Neuronal stem cell (in vitro differentiated cells): ENCODE results near the gene ALB.

Experiments
- DNase-seq: peaks from one replicate; pipeline ENCODE4 v3.0.0-alpha.2; 2013; ENCODE audit warnings: low spot score
- H2AFZ ChIP-seq: one replicate; pipeline ENCODE4 v1.6.1; 2013; ENCODE audit warnings: mild to moderate bottlenecking, low read length, inconsistent platforms
- H2AK5ac ChIP-seq: 2 replicates; pipeline ENCODE4 v1.6.1; 2013; ENCODE audit warnings: low read depth, mild to moderate bottlenecking, inconsistent platforms, low read length, moderate library complexity, mixed read lengths
- H2BK120ac ChIP-seq: 2 replicates; pipeline ENCODE4 v1.6.1; 2013; ENCODE audit warnings: low read depth, mild to moderate bottlenecking, inconsistent platforms, low read length, moderate library complexity, mixed read lengths
- H2BK12ac ChIP-seq: one replicate; pipeline ENCODE4 v1.6.1; 2013; ENCODE audit warnings: low read length, inconsistent platforms
- H2BK15ac ChIP-seq: 2 replicates; pipeline ENCODE4 v1.6.1; 2013; ENCODE audit warnings: mild to moderate bottlenecking, low read length, inconsistent platforms, mixed read lengths
- H2BK5ac ChIP-seq: one replicate; pipeline ENCODE4 v1.6.1; 2013; ENCODE audit warnings: inconsistent platforms, mild to moderate bottlenecking, low read length, moderate library complexity
- H3K14ac ChIP-seq: one replicate; pipeline ENCODE4 v1.6.1; 2013; ENCODE audit warnings: low read length, inconsistent platforms
- H3K18ac ChIP-seq: 2 replicates; pipeline ENCODE4 v1.6.1; 2013; ENCODE audit warnings: low read length, inconsistent platforms
- H3K23ac ChIP-seq: 2 replicates; pipeline ENCODE4 v1.6.1; 2013; ENCODE audit warnings: low read depth, mild to moderate bottlenecking, mixed read lengths, low read length, inconsistent platforms; ENCODE audit not compliant: poor library complexity
- H3K27ac ChIP-seq: replicated peaks from 3 replicates; pipeline ENCODE4 v1.5.1; 2013; ENCODE audit warnings: low read length, inconsistent platforms
- H3K27me3 ChIP-seq, 3 experiments: 2 replicates each; pipeline ENCODE4 v1.6.1; 2013; ENCODE audit warnings: low read length in 3 of 3, mild to moderate bottlenecking in 2 of 3, inconsistent platforms in 1 of 3, low read depth in 1 of 3, mixed read lengths in 1 of 3, moderate library complexity in 1 of 3; ENCODE audit not compliant: control insufficient read depth in 3 of 3, insufficient read depth in 3 of 3
- H3K36me3 ChIP-seq, 2 donors: replicated peaks in 1 of 2; 2 replicates each; pipeline ENCODE4 v1.6.1; 2013; ENCODE audit warnings: low read length in 2 of 2; ENCODE audit not compliant: control insufficient read depth in 2 of 2, insufficient read depth in 2 of 2
- H3K4ac ChIP-seq: 2 replicates; pipeline ENCODE4 v1.6.1; 2013; ENCODE audit warnings: inconsistent platforms, mild to moderate bottlenecking, low read length, moderate library complexity
- H3K4me1 ChIP-seq, 2 donors: 1 replicate in 1 of 2; 2 replicates in 1 of 2; pipeline ENCODE4 v1.6.1; 2013; ENCODE audit warnings: low read length in 2 of 2, low read depth in 1 of 2; ENCODE audit not compliant: control insufficient read depth in 2 of 2, insufficient read depth in 1 of 2
- H3K4me2 ChIP-seq: one replicate; pipeline ENCODE4 v1.6.1; 2013; ENCODE audit warnings: mild to moderate bottlenecking, low read length, inconsistent platforms; ENCODE audit not compliant: insufficient read depth, poor library complexity, severe bottlenecking
- H3K4me3 ChIP-seq, 2 donors: 2 replicates each; pipeline ENCODE4 v1.5.1; 2013; ENCODE audit warnings: low read length in 2 of 2, mild to moderate bottlenecking in 2 of 2, inconsistent platforms in 1 of 2, moderate library complexity in 1 of 2
- H3K79me1 ChIP-seq: one replicate; pipeline ENCODE4 v1.6.1; 2013; ENCODE audit warnings: low read depth, mild to moderate bottlenecking, inconsistent platforms, low read length, moderate library complexity
- H3K9ac ChIP-seq: one replicate; pipeline ENCODE4 v1.6.1; 2013; ENCODE audit warnings: mild to moderate bottlenecking, low read depth, low read length, inconsistent platforms; ENCODE audit not compliant: poor library complexity
- H3K9me3 ChIP-seq, 2 donors: replicated peaks in 1 of 2; 2 replicates each; pipeline versions ENCODE3 to v1.6.1; 2013; ENCODE audit warnings: low read length in 2 of 2, mild to moderate bottlenecking in 2 of 2, inconsistent platforms in 1 of 2, low read depth in 1 of 2, mixed read lengths in 1 of 2, moderate library complexity in 1 of 2; ENCODE audit not compliant: control insufficient read depth in 2 of 2, insufficient read depth in 1 of 2
- H4K8ac ChIP-seq: one replicate; pipeline ENCODE4 v1.6.1; 2013; ENCODE audit warnings: low read depth, mild to moderate bottlenecking, inconsistent platforms, low read length, moderate library complexity
- H4K91ac ChIP-seq: one replicate; pipeline ENCODE4 v1.6.1; 2013; ENCODE audit warnings: low read length, low read depth, mild to moderate bottlenecking, inconsistent platforms; ENCODE audit not compliant: poor library complexity
- WGBS, 2 donors: extraction: QIAGEN DNeasy Blood & Tissue Kit; methylation state at CpG; one replicate each; pipeline ENCODE4 v1.1.7; 2013; ENCODE audit warnings: missing lambda C conversion rate in 2 of 2, mixed read lengths in 1 of 2; ENCODE audit not compliant: insufficient read length in 2 of 2, insufficient replicate concordance in 1 of 2; ENCODE audit errors: extremely low coverage in 2 of 2; 5-methylcytosine and 5-hydroxymethylcytosine counted together

Gene ALB

GRCh38 chr4:73409978-73410548 is 6.0 kb downstream of the ALB start:
- no peaks in the 10 kb centered on the region for H3K9me3 ChIP-seq
- no peak overlapping the region for H4K8ac ChIP-seq
- no peak overlapping the region for H3K4ac ChIP-seq

DNA sequence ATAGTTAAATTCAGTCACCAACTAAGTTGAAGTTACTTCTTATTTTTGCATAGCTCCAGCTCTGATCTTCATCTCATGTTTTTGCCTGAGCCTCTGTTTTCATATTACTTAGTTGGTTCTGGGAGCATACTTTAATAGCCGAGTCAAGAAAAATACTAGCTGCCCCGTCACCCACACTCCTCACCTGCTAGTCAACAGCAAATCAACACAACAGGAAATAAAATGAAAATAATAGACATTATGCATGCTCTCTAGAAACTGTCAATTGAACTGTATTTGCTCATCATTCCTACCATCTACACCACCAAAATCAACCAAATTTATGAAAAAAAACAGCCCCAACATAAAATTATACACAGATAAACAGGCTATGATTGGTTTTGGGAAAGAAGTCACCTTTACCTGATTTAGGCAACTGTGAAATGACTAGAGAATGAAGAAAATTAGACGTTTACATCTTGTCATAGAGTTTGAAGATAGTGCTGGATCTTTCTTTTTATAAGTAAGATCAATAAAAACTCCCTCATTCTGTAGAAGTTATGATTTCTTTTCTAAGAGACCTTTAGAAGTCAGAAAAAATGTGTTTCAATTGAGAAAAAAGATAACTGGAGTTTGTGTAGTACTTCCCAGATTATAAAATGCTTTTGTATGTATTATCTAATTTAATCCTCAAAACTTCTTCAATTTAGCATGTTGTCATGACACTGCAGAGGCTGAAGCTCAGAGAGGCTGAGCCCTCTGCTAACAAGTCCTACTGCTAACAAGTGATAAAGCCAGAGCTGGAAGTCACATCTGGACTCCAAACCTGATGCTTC is 7.0 kb downstream of the ALB start:
- no peak overlapping the region for H2AFZ ChIP-seq
- H4K91ac ChIP-seq: no peak overlapping the region
- H3K79me1 ChIP-seq: no peaks in the 10 kb centered on the region
- no peak for DNase-seq
- no CpG with 5 or more reads among the region's 3 CpGs for WGBS, 2 donors
- H3K9me3 ChIP-seq: no peaks in the 10 kb centered on the region
- no peak overlapping the region for H3K27ac ChIP-seq
- H3K9ac ChIP-seq: no peak overlapping the region
- H2BK120ac ChIP-seq: no peak overlapping the region
- no peaks in the 10 kb centered on the region for H3K36me3 ChIP-seq
- H3K23ac ChIP-seq: no peak overlapping the region
- H4K8ac ChIP-seq: no peak overlapping the region
- H3K27me3 ChIP-seq: no peaks in the 10 kb centered on the region
- H2BK15ac ChIP-seq: no peak overlapping the region
- H2BK5ac ChIP-seq: no peak overlapping the region
- H3K4me1 ChIP-seq: no peaks in the 10 kb centered on the region
- H3K18ac ChIP-seq: no peak overlapping the region
- H3K4ac ChIP-seq: no peak overlapping the region
- no peak overlapping the region for H2BK12ac ChIP-seq
- no peak overlapping the region for H3K4me2 ChIP-seq
- no peak overlapping the region for H2AK5ac ChIP-seq
- no peak overlapping the region for H3K14ac ChIP-seq
- no peak overlapping the region for H3K4me3 ChIP-seq

More at GRCh38 chr4:73409978-73410548, 6.0 kb downstream of the ALB start:
- H3K14ac ChIP-seq: no peak overlapping the region
- H3K36me3 ChIP-seq: no peaks in the 10 kb centered on the region
- no peak overlapping the region for H2BK120ac ChIP-seq
- no peak overlapping the region for H2AK5ac ChIP-seq
- no peaks in the 10 kb centered on the region for H3K79me1 ChIP-seq
- no peak overlapping the region for H3K9ac ChIP-seq
- H2AFZ ChIP-seq: no peak overlapping the region
- no peak overlapping the region for H3K18ac ChIP-seq
- H3K4me1 ChIP-seq: no peaks in the 10 kb centered on the region
- no peak overlapping the region for H2BK15ac ChIP-seq
- H3K27me3 ChIP-seq: no peaks in the 10 kb centered on the region
- WGBS, 2 donors: no CpG with 5 or more reads among the region's 8 CpGs
- no peak overlapping the region for H3K4me2 ChIP-seq
- H2BK5ac ChIP-seq: no peak overlapping the region
- H2BK12ac ChIP-seq: no peak overlapping the region
- no peak overlapping the region for H3K27ac ChIP-seq
- no peak overlapping the region for H4K91ac ChIP-seq
- no peak overlapping the region for H3K4me3 ChIP-seq
- no peak overlapping the region for H3K23ac ChIP-seq
- no peak for DNase-seq

GRCh38 chr4:73411731-73412414 is 7.8 kb downstream of the ALB start:
- no CpG with 5 or more reads among the region's 8 CpGs for whole genome bisulfite sequencing, 2 donors
- Histone ChIP-seq H3K27ac (no peak overlapping the region), H2BK5ac (no peak overlapping the region), H3K9ac (no peak overlapping the region), H3K4me3 (no peak overlapping the region), H2AFZ (no peak overlapping the region), H3K27me3 (no peaks in the 10 kb centered on the region), H3K4ac (no peak overlapping the region), H3K9me3 (no peaks in the 10 kb centered on the region), H2BK120ac (no peak overlapping the region), H3K14ac (no peak overlapping the region), H3K23ac (no peak overlapping the region), H3K79me1 (no peaks in the 10 kb centered on the region), H4K8ac (no peak overlapping the region), H4K91ac (no peak overlapping the region), H3K4me1 (no peaks in the 10 kb centered on the region), H2BK15ac (no peak overlapping the region), H3K36me3 (no peaks in the 10 kb centered on the region), H2AK5ac (no peak overlapping the region), H2BK12ac (no peak overlapping the region), H3K18ac (no peak overlapping the region), H3K4me2 (no peak overlapping the region)
- no peak for DNase-seq

- no peak overlapping the region for H4K91ac ChIP-seq
- H2BK15ac ChIP-seq: no peak overlapping the region
- no peak overlapping the region for H3K18ac ChIP-seq
- H3K4me2 ChIP-seq: no peak overlapping the region
- H2BK5ac ChIP-seq: no peak overlapping the region
- no peak overlapping the region for H3K4ac ChIP-seq
- no peak overlapping the region for H2AK5ac ChIP-seq
- no peaks in the 10 kb centered on the region for H3K9me3 ChIP-seq
- no peaks in the 10 kb centered on the region for H3K27me3 ChIP-seq
- DNase-seq: no peak
- WGBS, 2 donors: no CpG with 5 or more reads among the region's 4 CpGs
- no peak overlapping the region for H3K4me3 ChIP-seq
- H3K14ac ChIP-seq: no peak overlapping the region
- no peaks in the 10 kb centered on the region for H3K4me1 ChIP-seq
- no peak overlapping the region for H2BK12ac ChIP-seq
- H2BK120ac ChIP-seq: no peak overlapping the region
- H4K8ac ChIP-seq: no peak overlapping the region
- H3K79me1 ChIP-seq: no peaks in the 10 kb centered on the region
- H3K23ac ChIP-seq: no peak overlapping the region
- H3K27ac ChIP-seq: no peak overlapping the region
- H2AFZ ChIP-seq: no peak overlapping the region
- H3K9ac ChIP-seq: no peak overlapping the region
- no peaks in the 10 kb centered on the region for H3K36me3 ChIP-seq
Observed at GRCh38 chr4:73413294-73413755, 9.2 kb downstream of the ALB start.
